MM.1S (cell line): ENCODE results near the gene TAPBP.

Experiments
- CTCF ChIP-seq: fragments of 300-600 bp; sonication (generic); IDR thresholded peaks from 2 replicates; pipeline ENCODE4 v1.5.1; 2016; ENCODE audit warnings: antibody characterized with exemption, low read length, mixed read lengths
- EZH2 ChIP-seq: fragments of 300-600 bp; sonication (generic); optimal IDR thresholded peaks from 2 replicates; pipeline ENCODE3; 2017; ENCODE audit warnings: low read depth, mild to moderate bottlenecking, antibody characterized with exemption, low read length, mixed read lengths

GRCh38 chr6:33343953-33344611 is 30.2 kb upstream of the TAPBP start:
- TF ChIP-seq EZH2 (no peak), CTCF (no peak)
